ENCODE data around the gene EMC9.

DNA sequence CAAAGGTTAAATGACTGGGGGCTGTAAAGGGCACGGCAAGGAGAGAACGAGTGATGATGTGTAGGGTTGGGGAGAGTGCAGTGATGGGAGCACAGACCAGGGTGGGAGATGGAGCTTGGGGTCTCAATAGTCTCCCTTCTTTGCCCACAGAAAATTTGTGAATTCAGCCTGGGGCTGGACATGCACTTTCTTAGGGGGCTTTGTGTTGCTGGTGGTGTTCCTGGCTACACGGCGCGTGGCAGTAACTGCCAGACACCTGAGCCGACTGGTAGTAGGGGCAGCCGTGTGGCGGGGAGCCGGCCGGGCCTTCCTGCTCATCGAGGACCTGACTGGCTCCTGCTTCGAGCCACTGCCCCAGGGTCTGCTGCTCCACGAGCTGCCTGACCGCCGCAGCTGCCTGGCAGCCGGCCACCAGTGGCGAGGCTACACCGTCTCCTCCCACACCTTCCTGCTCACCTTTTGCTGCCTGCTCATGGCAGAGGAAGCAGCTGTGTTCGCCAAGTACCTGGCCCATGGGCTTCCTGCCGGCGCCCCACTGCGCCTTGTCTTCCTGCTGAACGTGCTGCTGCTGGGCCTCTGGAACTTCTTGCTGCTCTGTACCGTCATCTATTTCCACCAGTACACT lies 9.2 kb downstream of the EMC9 start:
- TF ChIP-seq, protein P1, sequence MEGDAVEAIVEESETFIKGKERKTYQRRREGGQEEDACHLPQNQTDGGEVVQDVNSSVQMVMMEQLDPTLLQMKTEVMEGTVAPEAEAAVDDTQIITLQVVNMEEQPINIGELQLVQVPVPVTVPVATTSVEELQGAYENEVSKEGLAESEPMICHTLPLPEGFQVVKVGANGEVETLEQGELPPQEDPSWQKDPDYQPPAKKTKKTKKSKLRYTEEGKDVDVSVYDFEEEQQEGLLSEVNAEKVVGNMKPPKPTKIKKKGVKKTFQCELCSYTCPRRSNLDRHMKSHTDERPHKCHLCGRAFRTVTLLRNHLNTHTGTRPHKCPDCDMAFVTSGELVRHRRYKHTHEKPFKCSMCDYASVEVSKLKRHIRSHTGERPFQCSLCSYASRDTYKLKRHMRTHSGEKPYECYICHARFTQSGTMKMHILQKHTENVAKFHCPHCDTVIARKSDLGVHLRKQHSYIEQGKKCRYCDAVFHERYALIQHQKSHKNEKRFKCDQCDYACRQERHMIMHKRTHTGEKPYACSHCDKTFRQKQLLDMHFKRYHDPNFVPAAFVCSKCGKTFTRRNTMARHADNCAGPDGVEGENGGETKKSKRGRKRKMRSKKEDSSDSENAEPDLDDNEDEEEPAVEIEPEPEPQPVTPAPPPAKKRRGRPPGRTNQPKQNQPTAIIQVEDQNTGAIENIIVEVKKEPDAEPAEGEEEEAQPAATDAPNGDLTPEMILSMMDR (IDR thresholded peaks at IDR 0.05) = no peak
- TF ChIP-seq NFIC (IDR thresholded peaks at IDR 0.05; ENCODE audit: borderline replicate concordance) = no peak
- TF ChIP-seq, protein P2, sequence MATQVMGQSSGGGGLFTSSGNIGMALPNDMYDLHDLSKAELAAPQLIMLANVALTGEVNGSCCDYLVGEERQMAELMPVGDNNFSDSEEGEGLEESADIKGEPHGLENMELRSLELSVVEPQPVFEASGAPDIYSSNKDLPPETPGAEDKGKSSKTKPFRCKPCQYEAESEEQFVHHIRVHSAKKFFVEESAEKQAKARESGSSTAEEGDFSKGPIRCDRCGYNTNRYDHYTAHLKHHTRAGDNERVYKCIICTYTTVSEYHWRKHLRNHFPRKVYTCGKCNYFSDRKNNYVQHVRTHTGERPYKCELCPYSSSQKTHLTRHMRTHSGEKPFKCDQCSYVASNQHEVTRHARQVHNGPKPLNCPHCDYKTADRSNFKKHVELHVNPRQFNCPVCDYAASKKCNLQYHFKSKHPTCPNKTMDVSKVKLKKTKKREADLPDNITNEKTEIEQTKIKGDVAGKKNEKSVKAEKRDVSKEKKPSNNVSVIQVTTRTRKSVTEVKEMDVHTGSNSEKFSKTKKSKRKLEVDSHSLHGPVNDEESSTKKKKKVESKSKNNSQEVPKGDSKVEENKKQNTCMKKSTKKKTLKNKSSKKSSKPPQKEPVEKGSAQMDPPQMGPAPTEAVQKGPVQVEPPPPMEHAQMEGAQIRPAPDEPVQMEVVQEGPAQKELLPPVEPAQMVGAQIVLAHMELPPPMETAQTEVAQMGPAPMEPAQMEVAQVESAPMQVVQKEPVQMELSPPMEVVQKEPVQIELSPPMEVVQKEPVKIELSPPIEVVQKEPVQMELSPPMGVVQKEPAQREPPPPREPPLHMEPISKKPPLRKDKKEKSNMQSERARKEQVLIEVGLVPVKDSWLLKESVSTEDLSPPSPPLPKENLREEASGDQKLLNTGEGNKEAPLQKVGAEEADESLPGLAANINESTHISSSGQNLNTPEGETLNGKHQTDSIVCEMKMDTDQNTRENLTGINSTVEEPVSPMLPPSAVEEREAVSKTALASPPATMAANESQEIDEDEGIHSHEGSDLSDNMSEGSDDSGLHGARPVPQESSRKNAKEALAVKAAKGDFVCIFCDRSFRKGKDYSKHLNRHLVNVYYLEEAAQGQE (IDR thresholded peaks at IDR 0.05; ENCODE audit: low read depth, low read length) = no peak
